ACC112 (cell line): ENCODE measurements around the gene SH3GL3.

ENCODE experiments used
- H2AFZ ChIP-seq: fragments of 200-600 bp; sonication (generic); one replicate; pipeline ENCODE4 v1.6.0; 2017; ENCODE audit warnings: antibody characterized with exemption, low read length; ENCODE audit not compliant: unreplicated experiment
- H3K27ac ChIP-seq: fragments of 200-600 bp; sonication (generic); 2 replicates; pipeline ENCODE4 v1.5.1; 2014; ENCODE audit warnings: low read depth, mild to moderate bottlenecking, antibody characterized with exemption, low read length, moderate library complexity
- H3K27me3 ChIP-seq: fragments of 200-600 bp; sonication (generic); 2 replicates; pipeline ENCODE4 v1.6.1; 2014; ENCODE audit warnings: mild to moderate bottlenecking, antibody characterized with exemption, low read length, moderate library complexity, mixed read lengths; ENCODE audit not compliant: insufficient read depth
- H3K36me3 ChIP-seq: fragments of 200-600 bp; sonication (generic); 2 replicates; pipeline ENCODE4 v1.6.1; 2016; ENCODE audit warnings: mild to moderate bottlenecking, antibody characterized with exemption, low read length, moderate library complexity, mixed read lengths; ENCODE audit not compliant: insufficient read depth
- H3K4me1 ChIP-seq: fragments of 200-600 bp; sonication (generic); one replicate; pipeline ENCODE4 v1.6.1; 2016; ENCODE audit warnings: low read length, mixed read lengths; ENCODE audit not compliant: insufficient read depth, unreplicated experiment, control insufficient read depth
- H3K4me3 ChIP-seq: fragments of 200-600 bp; sonication (generic); 2 replicates; pipeline ENCODE4 v1.5.1; 2014; ENCODE audit warnings: mild to moderate bottlenecking, low read depth, low read length
- H3K79me2 ChIP-seq: fragments of 200-600 bp; sonication (generic); one replicate; pipeline ENCODE4 v1.6.0; 2016; ENCODE audit warnings: low read length; ENCODE audit not compliant: control insufficient read depth, unreplicated experiment, insufficient read depth

The SH3GL3 gene

DNA sequence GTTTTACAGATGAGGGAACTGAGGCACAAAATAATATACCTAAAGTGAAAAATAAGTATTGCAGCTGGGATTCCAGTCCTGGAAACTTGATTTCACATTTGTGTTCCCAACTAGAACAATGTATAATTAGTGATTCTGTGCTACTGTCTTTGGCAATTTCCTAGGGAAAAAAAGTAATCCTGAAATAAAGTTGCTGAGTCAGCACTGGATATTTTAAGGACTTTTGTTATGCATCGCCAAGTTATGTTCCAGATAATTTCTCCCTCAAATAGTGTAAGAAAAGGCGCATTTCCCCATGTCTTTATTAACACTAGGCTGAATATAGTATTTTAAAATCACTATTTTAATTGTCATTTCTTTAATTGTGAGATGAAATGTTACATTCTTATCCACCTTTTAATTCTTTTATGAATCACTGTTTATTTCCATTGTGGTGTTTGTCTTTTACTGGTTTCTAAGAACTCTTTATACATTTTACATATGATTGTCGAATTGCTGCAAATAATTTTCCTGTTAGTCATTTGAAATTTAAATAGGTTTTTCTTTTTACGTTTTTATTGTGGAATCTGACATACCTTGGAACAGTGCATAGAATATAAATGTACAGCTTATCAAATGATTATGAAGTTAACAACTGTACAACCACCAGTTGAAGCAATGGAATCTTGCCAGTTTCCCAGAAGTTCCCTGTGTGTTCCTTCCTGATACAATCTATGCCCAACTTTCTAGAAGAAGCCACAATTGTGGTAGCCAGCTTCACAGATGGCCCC lies 56.6 kb downstream of the SH3GL3 start:
- Histone ChIP-seq H3K36me3 (no peaks in the 10 kb centered on the region), H3K79me2 (no peaks in the 10 kb centered on the region), H3K4me3 (no peak overlapping the region), H3K4me1 (no peaks in the 10 kb centered on the region), H3K27ac (no peak overlapping the region), H3K27me3 (no peaks in the 10 kb centered on the region), H2AFZ (no peak overlapping the region)

DNA sequence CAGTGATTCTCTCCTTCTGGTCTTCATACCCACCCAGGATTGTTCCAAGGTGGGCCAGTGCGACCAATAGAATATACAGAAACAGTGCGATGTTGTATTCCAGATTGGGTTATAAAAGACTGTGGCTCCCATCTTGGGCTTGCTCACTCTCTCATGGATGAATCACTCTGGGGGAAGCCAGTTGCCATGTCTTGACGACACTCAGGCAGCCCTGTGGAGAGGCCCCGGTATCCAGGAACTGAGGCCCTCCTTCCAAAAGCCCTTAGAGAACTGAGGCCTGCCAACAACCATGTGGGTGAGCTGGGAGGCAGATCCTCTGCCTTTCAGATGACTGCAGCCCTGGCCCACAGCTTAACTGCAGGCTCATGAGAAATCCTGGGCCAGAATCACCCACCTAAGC lies 57.2 kb downstream of the SH3GL3 start:
- Histone ChIP-seq H3K4me1 (no peaks in the 10 kb centered on the region), H3K79me2 (no peaks in the 10 kb centered on the region), H3K4me3 (no peak overlapping the region), H2AFZ (no peak overlapping the region), H3K36me3 (no peaks in the 10 kb centered on the region), H3K27me3 (peaks cover 5% of the 10 kb centered on the region; the same call in 1 of the 2 replicates), H3K27ac (no peak overlapping the region)

DNA sequence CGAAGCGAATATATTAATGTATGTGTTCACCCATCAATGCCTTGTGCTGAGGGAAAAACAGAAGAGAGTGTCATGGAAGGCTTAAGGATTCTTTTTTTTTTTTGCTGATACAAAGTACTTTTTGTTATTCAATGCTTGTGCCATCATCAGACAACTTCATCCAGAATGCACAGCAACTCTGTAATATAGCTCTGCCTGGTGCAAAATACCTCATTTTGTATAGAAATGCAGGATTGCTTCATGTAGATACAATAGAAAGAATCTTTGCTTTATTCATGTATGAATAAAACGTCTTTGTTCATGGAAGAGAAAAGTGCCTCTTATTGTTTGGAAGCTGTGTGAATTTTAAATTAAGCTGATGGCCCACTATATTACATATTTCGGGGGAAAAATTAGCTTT lies 62.9 kb downstream of the SH3GL3 start:
- no peak overlapping the region for H3K4me3 ChIP-seq
- peaks cover 57% of the 10 kb centered on the region for H3K27me3 ChIP-seq
- no peak overlapping the region for H3K27ac ChIP-seq
- H3K79me2 ChIP-seq, result no peaks in the 10 kb centered on the region
- no peaks in the 10 kb centered on the region for H3K36me3 ChIP-seq
- no peak overlapping the region for H2AFZ ChIP-seq
- H3K4me1 ChIP-seq, result no peaks in the 10 kb centered on the region

DNA sequence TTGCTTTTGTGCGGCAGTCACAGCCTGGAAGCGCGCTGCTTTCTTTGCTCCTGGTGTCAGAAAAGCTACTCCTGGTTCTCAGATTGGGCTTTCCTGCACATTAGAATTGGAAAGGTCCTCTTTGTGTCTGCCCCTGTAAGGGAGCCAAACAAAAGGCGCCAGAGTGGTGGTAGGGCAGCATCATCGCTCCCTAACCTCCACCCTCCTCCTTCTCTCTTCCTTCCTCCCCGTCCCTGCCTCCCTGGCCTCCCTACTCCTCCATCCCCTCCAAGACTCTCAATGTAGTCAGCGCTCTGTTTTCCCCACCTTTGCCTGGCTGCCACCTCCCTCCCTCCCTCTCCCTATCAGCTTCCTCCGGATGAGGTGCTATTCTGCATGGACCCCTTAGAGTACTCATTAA lies 65.3 kb downstream of the SH3GL3 start:
- no peak overlapping the region for H3K4me3 ChIP-seq
- peaks cover 60% of the 10 kb centered on the region for H3K27me3 ChIP-seq
- H2AFZ ChIP-seq, result no peak overlapping the region
- H3K79me2 ChIP-seq, result no peaks in the 10 kb centered on the region
- H3K4me1 ChIP-seq, result no peaks in the 10 kb centered on the region
- H3K27ac ChIP-seq, result no peak overlapping the region
- H3K36me3 ChIP-seq, result no peaks in the 10 kb centered on the region

DNA sequence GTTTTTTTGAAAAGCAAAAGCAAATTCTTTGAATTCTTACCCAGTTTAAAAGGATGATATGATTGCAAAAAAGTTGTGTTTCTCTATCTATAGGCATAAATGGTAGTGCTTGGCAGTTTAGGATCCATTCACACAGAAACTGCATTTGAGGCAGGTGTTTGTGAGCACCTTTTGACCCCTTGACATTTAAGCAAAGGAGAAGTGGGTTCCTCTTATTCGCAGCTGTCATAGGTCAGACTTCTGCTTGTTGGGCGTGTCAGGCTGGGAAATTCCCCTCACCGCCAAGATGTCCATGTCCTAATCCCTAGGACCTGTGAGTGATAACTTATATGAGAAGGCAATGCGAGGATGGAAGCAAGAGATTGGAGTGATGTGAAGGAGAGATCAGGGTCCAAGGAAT lies 67.4 kb downstream of the SH3GL3 start:
- H3K36me3 ChIP-seq, result no peaks in the 10 kb centered on the region

GRCh38 chr15:83515164-83515563 lies 68.0 kb downstream of the SH3GL3 start:
- Histone ChIP-seq H3K27me3 (peaks cover 55% of the 10 kb centered on the region), H2AFZ (no peak overlapping the region), H3K36me3 (no peaks in the 10 kb centered on the region)

More for the DNA sequence above, 67.4 kb downstream of the SH3GL3 start:
- H3K4me1 ChIP-seq, result no peaks in the 10 kb centered on the region
- H3K79me2 ChIP-seq, result no peaks in the 10 kb centered on the region
- peaks cover 55% of the 10 kb centered on the region for H3K27me3 ChIP-seq
- H3K27ac ChIP-seq, result no peak overlapping the region
- no peak overlapping the region for H2AFZ ChIP-seq
- H3K4me3 ChIP-seq, result no peak overlapping the region

GRCh38 chr15:83516935-83517334 lies 69.8 kb downstream of the SH3GL3 start:
- H3K27me3 ChIP-seq, result peaks cover 55% of the 10 kb centered on the region
- no peaks in the 10 kb centered on the region for H3K79me2 ChIP-seq
- H3K4me1 ChIP-seq, result no peaks in the 10 kb centered on the region
- no peaks in the 10 kb centered on the region for H3K36me3 ChIP-seq
- no peak overlapping the region for H3K27ac ChIP-seq
- H3K4me3 ChIP-seq, result no peak overlapping the region
- H2AFZ ChIP-seq, result no peak overlapping the region

More at GRCh38 chr15:83515164-83515563, 68.0 kb downstream of the SH3GL3 start:
- no peaks in the 10 kb centered on the region for H3K4me1 ChIP-seq
- no peak overlapping the region for H3K4me3 ChIP-seq
- H3K79me2 ChIP-seq, result no peaks in the 10 kb centered on the region
- H3K27ac ChIP-seq, result no peak overlapping the region

DNA sequence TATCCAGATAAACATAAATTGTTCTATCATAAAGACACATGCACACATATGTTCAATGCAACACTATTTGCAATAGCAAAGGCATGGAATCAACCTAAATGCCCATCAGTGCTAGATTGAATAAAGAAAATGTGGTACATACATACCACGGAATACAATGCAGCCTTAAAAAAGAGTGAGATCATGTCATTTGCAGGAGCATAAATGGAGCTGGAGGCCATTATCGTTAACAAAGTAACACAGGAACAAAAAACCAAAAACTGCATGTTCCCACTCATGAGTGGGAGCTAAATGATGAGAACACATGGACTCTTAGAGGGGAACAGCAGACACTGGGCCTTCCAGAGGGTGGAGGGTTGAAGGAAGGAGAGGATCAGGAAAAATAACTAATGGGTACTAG lies 79.2 kb downstream of the SH3GL3 start:
- Histone ChIP-seq H2AFZ (no peak overlapping the region), H3K79me2 (no peaks in the 10 kb centered on the region), H3K27ac (no peak overlapping the region), H3K27me3 (peaks cover 39% of the 10 kb centered on the region), H3K4me3 (no peak overlapping the region), H3K4me1 (no peaks in the 10 kb centered on the region), H3K36me3 (no peaks in the 10 kb centered on the region)

GRCh38 chr15:83533410-83533962 lies 86.3 kb downstream of the SH3GL3 start:
- no peak overlapping the region for H3K27ac ChIP-seq
- no peak overlapping the region for H3K4me3 ChIP-seq
- no peaks in the 10 kb centered on the region for H3K4me1 ChIP-seq
- no peaks in the 10 kb centered on the region for H3K79me2 ChIP-seq
- peaks cover 13% of the 10 kb centered on the region; the same call in 1 of the 2 replicates for H3K27me3 ChIP-seq
- H3K36me3 ChIP-seq, result no peaks in the 10 kb centered on the region
- no peak overlapping the region for H2AFZ ChIP-seq

DNA sequence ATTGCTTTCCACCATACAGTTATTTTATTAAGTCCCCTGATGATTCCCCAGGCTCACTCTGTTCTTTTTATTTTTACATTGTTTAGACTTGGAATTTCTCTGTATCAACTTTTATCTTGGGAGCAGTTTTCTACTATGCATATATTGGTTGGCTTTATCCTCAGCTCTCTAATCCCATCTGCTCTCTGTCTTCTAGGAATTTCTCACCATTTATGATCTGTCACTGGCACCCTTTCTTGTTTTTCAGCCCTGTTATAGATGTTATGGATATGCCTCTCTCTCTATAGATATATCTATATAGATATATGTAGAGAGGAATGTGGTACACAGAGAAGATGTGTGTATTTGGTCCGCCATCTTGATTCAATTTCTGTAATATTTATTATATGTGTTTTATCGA lies 90.5 kb downstream of the SH3GL3 start:
- H3K4me1 ChIP-seq, result no peaks in the 10 kb centered on the region
- H3K79me2 ChIP-seq, result no peaks in the 10 kb centered on the region
- H3K27me3 ChIP-seq, result peaks cover 3% of the 10 kb centered on the region; the same call in 1 of the 2 replicates
- H3K4me3 ChIP-seq, result no peak overlapping the region
- H3K36me3 ChIP-seq, result no peaks in the 10 kb centered on the region
- H2AFZ ChIP-seq, result no peak overlapping the region
- no peak overlapping the region for H3K27ac ChIP-seq

DNA sequence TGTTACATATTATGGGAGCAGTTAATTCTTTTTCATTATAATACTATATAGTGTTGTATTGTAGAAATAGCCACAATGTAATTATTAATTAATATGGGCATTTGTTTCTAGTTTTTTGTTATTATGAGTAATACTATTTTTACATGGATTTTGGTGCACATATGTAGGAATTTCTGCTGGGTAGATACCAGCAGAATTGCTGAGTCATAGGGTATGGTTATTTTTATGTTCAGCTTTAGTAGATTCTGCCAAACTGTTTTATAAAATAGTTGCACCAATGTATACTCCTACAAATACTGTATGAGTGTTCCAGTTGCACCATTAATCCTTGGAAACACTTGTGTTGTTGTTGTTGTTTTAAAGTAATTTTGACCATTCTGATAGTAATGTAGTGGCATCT lies 91.5 kb downstream of the SH3GL3 start:
- H3K27me3 ChIP-seq, result 0 out of 2 replicates have a peak, but pooled peaks cover 9% of the 10 kb centered on the region
- H3K27ac ChIP-seq, result no peak overlapping the region

More for the DNA sequence above, 91.5 kb downstream of the SH3GL3 start:
- no peak overlapping the region for H3K4me3 ChIP-seq
- H3K79me2 ChIP-seq, result no peaks in the 10 kb centered on the region
- H3K36me3 ChIP-seq, result no peaks in the 10 kb centered on the region
- no peaks in the 10 kb centered on the region for H3K4me1 ChIP-seq
- no peak overlapping the region for H2AFZ ChIP-seq
